ENCODE measurements around the gene PIGQ.

DNA sequence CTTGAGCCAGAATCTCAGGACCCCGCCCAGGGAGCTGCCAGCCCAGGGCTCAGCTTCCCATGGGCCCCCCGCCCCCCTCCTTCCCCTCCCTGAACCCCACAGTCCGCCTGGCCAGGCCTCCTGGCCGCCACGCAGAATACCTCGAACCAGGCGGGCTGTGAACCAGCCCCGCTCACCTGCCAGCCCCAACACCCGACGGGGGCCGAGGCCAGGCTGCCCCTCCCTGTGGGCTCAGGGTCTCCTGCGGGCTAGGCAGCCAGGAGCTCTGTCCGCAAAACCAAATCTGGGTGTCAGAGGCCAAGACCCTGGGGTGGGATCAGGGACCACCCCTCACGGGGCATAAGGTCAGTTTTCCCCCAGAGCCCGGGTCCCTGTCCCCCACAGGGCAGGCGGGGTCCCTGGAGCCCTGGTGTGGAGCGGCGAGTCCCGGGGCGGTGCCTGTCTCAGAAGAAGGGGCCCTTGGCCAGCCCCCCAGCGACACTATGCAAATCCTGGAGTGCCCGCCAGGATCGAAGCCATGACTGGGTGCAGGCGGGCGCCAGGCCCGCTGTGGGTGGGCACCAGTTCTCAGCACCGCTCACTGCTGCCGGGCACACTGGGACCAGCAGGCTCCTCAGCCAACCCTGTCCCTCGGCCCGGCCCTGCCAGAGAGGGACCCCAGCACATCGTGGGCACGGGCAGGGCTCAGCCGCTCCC lies 16.0 kb upstream of the PIGQ start:
- no peak for TF ChIP-seq POLR2AphosphoS5 (IDR thresholded peaks at IDR 0.05; ENCODE audit: low read depth, low read length)
- TF ChIP-seq, protein P1, sequence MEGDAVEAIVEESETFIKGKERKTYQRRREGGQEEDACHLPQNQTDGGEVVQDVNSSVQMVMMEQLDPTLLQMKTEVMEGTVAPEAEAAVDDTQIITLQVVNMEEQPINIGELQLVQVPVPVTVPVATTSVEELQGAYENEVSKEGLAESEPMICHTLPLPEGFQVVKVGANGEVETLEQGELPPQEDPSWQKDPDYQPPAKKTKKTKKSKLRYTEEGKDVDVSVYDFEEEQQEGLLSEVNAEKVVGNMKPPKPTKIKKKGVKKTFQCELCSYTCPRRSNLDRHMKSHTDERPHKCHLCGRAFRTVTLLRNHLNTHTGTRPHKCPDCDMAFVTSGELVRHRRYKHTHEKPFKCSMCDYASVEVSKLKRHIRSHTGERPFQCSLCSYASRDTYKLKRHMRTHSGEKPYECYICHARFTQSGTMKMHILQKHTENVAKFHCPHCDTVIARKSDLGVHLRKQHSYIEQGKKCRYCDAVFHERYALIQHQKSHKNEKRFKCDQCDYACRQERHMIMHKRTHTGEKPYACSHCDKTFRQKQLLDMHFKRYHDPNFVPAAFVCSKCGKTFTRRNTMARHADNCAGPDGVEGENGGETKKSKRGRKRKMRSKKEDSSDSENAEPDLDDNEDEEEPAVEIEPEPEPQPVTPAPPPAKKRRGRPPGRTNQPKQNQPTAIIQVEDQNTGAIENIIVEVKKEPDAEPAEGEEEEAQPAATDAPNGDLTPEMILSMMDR (IDR thresholded peaks at IDR 0.05): no peak
- TF ChIP-seq FOXM1 (IDR thresholded peaks at IDR 0.05; ENCODE audit: low read depth): no peak
- TF ChIP-seq CHD2 (IDR thresholded peaks at IDR 0.05; ENCODE audit: low read length, partially characterized antibody): no peak
- no peak for TF ChIP-seq SMC3 (IDR thresholded peaks at IDR 0.05; ENCODE audit: low read depth, low read length)
- TF ChIP-seq, protein P2, sequence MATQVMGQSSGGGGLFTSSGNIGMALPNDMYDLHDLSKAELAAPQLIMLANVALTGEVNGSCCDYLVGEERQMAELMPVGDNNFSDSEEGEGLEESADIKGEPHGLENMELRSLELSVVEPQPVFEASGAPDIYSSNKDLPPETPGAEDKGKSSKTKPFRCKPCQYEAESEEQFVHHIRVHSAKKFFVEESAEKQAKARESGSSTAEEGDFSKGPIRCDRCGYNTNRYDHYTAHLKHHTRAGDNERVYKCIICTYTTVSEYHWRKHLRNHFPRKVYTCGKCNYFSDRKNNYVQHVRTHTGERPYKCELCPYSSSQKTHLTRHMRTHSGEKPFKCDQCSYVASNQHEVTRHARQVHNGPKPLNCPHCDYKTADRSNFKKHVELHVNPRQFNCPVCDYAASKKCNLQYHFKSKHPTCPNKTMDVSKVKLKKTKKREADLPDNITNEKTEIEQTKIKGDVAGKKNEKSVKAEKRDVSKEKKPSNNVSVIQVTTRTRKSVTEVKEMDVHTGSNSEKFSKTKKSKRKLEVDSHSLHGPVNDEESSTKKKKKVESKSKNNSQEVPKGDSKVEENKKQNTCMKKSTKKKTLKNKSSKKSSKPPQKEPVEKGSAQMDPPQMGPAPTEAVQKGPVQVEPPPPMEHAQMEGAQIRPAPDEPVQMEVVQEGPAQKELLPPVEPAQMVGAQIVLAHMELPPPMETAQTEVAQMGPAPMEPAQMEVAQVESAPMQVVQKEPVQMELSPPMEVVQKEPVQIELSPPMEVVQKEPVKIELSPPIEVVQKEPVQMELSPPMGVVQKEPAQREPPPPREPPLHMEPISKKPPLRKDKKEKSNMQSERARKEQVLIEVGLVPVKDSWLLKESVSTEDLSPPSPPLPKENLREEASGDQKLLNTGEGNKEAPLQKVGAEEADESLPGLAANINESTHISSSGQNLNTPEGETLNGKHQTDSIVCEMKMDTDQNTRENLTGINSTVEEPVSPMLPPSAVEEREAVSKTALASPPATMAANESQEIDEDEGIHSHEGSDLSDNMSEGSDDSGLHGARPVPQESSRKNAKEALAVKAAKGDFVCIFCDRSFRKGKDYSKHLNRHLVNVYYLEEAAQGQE (IDR thresholded peaks at IDR 0.05; ENCODE audit: low read depth, low read length): no peak
- TF ChIP-seq EP300 (IDR thresholded peaks at IDR 0.05; ENCODE audit: borderline replicate concordance in 1 of 2, low read depth in 1 of 2, low read length in 1 of 2): no peak
- TF ChIP-seq SIN3A (IDR thresholded peaks at IDR 0.05; ENCODE audit: borderline replicate concordance, low read depth, low read length): no peak
- no peak for TF ChIP-seq NRF1 (IDR thresholded peaks at IDR 0.05; ENCODE audit: low read depth, low read length)
- TF ChIP-seq, protein P3, sequence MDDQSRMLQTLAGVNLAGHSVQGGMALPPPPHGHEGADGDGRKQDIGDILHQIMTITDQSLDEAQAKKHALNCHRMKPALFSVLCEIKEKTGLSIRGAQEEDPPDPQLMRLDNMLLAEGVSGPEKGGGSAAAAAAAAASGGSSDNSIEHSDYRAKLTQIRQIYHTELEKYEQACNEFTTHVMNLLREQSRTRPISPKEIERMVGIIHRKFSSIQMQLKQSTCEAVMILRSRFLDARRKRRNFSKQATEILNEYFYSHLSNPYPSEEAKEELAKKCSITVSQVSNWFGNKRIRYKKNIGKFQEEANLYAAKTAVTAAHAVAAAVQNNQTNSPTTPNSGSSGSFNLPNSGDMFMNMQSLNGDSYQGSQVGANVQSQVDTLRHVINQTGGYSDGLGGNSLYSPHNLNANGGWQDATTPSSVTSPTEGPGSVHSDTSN (IDR thresholded peaks at IDR 0.05): no peak
- no peak for TF ChIP-seq RAD21 (IDR thresholded peaks at IDR 0.05; ENCODE audit: low read length)
- TF ChIP-seq TAF1 (IDR thresholded peaks at IDR 0.05; ENCODE audit: borderline replicate concordance, low read depth, low read length): no peak
- no peak for TF ChIP-seq MEF2A (IDR thresholded peaks at IDR 0.05; ENCODE audit: borderline replicate concordance, low read depth)
- TF ChIP-seq TCF12 (IDR thresholded peaks at IDR 0.05): no peak
